ENCODE results near the gene KCNG2. TPM values are rescaled to one million over a fixed set of nuclear protein-coding genes. Genes with fewer than 3 reads are reported as not detected.

KCNG2 gene
- total RNA-seq, 4 donors from 2014 or later: 0.41 to 6.7 TPM; not detected in 2

GRCh38 chr18:79872527-79873444 lies 75.0 kb downstream of the KCNG2 start:
- in situ Hi-C loops (cut with MboI; ENCODE audit: low pct_ligation_motif_present in 1 of 4, low pct_unique_long_range_greater_than_20kb in 1 of 4, low sequenced_read_pairs in 3 of 4): no loop called here
- no peak for TF ChIP-seq EP300 (IDR thresholded peaks at IDR 0.05; ENCODE audit: low read depth)
- no peak for TF ChIP-seq POLR2A (IDR thresholded peaks at IDR 0.05)
- TF ChIP-seq POLR2AphosphoS5 (IDR thresholded peaks at IDR 0.05): no peak
- TF ChIP-seq CTCF (IDR thresholded peaks at IDR 0.05): no peak
- H3K9me3 ChIP-seq: no peaks in the 10 kb centered on the region
- no peak overlapping the region for H3K4me3 ChIP-seq
- intact Hi-C loops (cut with DNase I; ENCODE audit: low total_unique reads): no loop called here
- H3K36me3 ChIP-seq: no peaks in the 10 kb centered on the region
- H3K27ac ChIP-seq: no peak overlapping the region
- 29 to 42% methylated on average over 14 to 34 of the region's 36 CpGs for WGBS, 2 donors (ENCODE audit: low coverage in 1 of 2)
- no peak for DNase-seq
- H3K4me1 ChIP-seq: no peaks in the 10 kb centered on the region
- H3K27me3 ChIP-seq: peaks cover 14% of the 10 kb centered on the region

- H3K4me3 ChIP-seq: no peak overlapping the region
- H3K4me1 ChIP-seq: no peaks in the 10 kb centered on the region
- in situ Hi-C loops (cut with MboI; ENCODE audit: low pct_ligation_motif_present in 1 of 4, low pct_unique_long_range_greater_than_20kb in 1 of 4, low sequenced_read_pairs in 3 of 4): no loop called here
- no peak for TF ChIP-seq POLR2A (IDR thresholded peaks at IDR 0.05)
- TF ChIP-seq POLR2AphosphoS5 (IDR thresholded peaks at IDR 0.05): no peak
- TF ChIP-seq EP300 (IDR thresholded peaks at IDR 0.05; ENCODE audit: low read depth): no peak
- no peak for TF ChIP-seq CTCF (IDR thresholded peaks at IDR 0.05)
- intact Hi-C loops (cut with DNase I; ENCODE audit: low total_unique reads): no loop called here
- H3K9me3 ChIP-seq: no peaks in the 10 kb centered on the region
- DNase-seq: no peak
- WGBS, 2 donors (ENCODE audit: low coverage in 1 of 2): 62% methylated on average over 28 of the region's 34 CpGs; no CpG with 5 or more reads in 1 of the 2 donors
- peaks cover 14% of the 10 kb centered on the region for H3K27me3 ChIP-seq
- no peaks in the 10 kb centered on the region for H3K36me3 ChIP-seq
- no peak overlapping the region for H3K27ac ChIP-seq
Measured at GRCh38 chr18:79873449-79874110, 75.8 kb downstream of the KCNG2 start.

- in situ Hi-C loops (cut with MboI; ENCODE audit: low pct_ligation_motif_present in 1 of 4, low pct_unique_long_range_greater_than_20kb in 1 of 4, low sequenced_read_pairs in 3 of 4): no loop called here
- Histone ChIP-seq H3K4me3 (no peak overlapping the region), H3K4me1 (no peaks in the 10 kb centered on the region), H3K9me3 (no peaks in the 10 kb centered on the region), H3K27me3 (peaks cover 14% of the 10 kb centered on the region), H3K36me3 (no peaks in the 10 kb centered on the region), H3K27ac (no peak overlapping the region)
- 68 to 82% methylated on average over 5 to 24 of the region's 24 CpGs for WGBS, 2 donors (ENCODE audit: low coverage in 1 of 2)
- no peak for DNase-seq
- intact Hi-C loops (cut with DNase I; ENCODE audit: low total_unique reads): no loop called here
- no peak for TF ChIP-seq EP300 (IDR thresholded peaks at IDR 0.05; ENCODE audit: low read depth)
- TF ChIP-seq POLR2AphosphoS5 (IDR thresholded peaks at IDR 0.05): no peak
- no peak for TF ChIP-seq CTCF (IDR thresholded peaks at IDR 0.05)
- TF ChIP-seq POLR2A (IDR thresholded peaks at IDR 0.05): no peak
Measured at GRCh38 chr18:79874553-79875530, 77.1 kb downstream of the KCNG2 start.

Measured in transverse colon (tissue), 4 donors.